Nephron (organoid): ENCODE data around the gene ME3.
A peak's percentile ranks its signal among the peaks of the same experiment; 100 is the strongest.

Source experiments
- H3K27ac Mint-ChIP-seq, 3 experiments: 2 replicates each; pipeline ENCODE4 v1.8.0; 2020; ENCODE audit warnings: mixed read lengths in 3 of 3, mild to moderate bottlenecking in 2 of 3, moderate library complexity in 1 of 3
- H3K27me3 Mint-ChIP-seq: 2 replicates; pipeline ENCODE4 v1.8.0; 2021; ENCODE audit warnings: low read depth, mild to moderate bottlenecking, moderate library complexity, mixed read lengths
- H3K36me3 Mint-ChIP-seq: 2 replicates; pipeline ENCODE4 v1.8.0; 2020; ENCODE audit warnings: low read depth, mixed read lengths
- H3K4me1 Mint-ChIP-seq: 2 replicates; pipeline ENCODE4 v1.8.0; 2020; ENCODE audit warnings: mixed read lengths
- H3K4me3 Mint-ChIP-seq, 3 experiments: 2 replicates each; pipeline ENCODE4 v1.8.0; 2020; ENCODE audit warnings: mild to moderate bottlenecking in 3 of 3, mixed read lengths in 3 of 3, moderate library complexity in 2 of 3
- H3K9me3 Mint-ChIP-seq: 2 replicates; pipeline ENCODE4 v1.8.0; 2020; ENCODE audit warnings: mixed read lengths
- CTCF ChIP-seq, 3 experiments: fragments of 200-600 bp; sonication (generic); IDR thresholded peaks; one replicate each; pipeline ENCODE4 v1.5.0; 2021; ENCODE audit warnings: antibody characterized with exemption in 3 of 3; ENCODE audit not compliant: unreplicated experiment in 3 of 3

Gene ME3

GRCh38 chr11:86579406-86579731 is 93.0 kb downstream of the ME3 start:
- no peaks in the 10 kb centered on the region for H3K36me3 Mint-ChIP-seq
- peaks cover 65% of the 10 kb centered on the region for H3K4me1 Mint-ChIP-seq
- H3K4me3 Mint-ChIP-seq: no peak overlapping the region
- peaks cover 1% of the 10 kb centered on the region for H3K9me3 Mint-ChIP-seq
- H3K27me3 Mint-ChIP-seq: peaks cover 5% of the 10 kb centered on the region
- TF ChIP-seq CTCF (IDR thresholded peaks at IDR 0.05; ENCODE audit: unreplicated experiment in 3 of 3): no peak
- peak overlapping the region in 2 of 3 experiments; percentile 47 to 72 for H3K27ac Mint-ChIP-seq

DNA sequence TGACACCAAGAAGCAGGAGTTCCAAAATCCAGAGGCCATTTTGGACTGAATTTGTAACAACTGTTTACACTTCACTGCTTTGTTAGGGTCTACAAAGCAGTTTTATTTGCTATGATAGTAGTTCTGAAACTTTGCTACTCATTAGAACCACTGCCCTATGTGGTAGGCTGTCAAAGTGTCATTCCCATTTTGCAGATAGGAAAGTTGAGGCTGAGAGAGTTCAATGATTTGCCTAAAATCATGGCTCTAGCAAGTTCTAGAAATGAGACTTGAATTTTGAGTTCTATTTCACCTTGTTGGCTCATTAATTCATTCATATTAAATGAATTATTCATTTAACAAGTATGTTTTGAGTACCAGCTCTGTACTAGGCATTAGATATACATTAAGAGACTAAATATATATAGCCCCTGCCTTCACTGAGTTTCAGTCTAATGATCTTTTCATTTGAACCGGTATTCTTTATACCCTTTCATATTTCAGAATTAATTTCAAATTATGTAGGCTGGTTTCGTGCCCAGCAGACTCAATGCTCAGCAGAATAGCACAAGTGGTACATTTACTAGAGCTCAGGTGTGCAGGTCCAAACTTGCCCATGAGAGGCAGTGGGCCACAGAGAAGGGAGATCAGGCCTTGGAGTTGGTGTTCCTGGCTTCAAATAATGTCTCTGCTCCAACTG is 93.5 kb downstream of the ME3 start:
- H3K9me3 Mint-ChIP-seq: peaks cover 2% of the 10 kb centered on the region
- no peak overlapping the region for H3K4me3 Mint-ChIP-seq

DNA sequence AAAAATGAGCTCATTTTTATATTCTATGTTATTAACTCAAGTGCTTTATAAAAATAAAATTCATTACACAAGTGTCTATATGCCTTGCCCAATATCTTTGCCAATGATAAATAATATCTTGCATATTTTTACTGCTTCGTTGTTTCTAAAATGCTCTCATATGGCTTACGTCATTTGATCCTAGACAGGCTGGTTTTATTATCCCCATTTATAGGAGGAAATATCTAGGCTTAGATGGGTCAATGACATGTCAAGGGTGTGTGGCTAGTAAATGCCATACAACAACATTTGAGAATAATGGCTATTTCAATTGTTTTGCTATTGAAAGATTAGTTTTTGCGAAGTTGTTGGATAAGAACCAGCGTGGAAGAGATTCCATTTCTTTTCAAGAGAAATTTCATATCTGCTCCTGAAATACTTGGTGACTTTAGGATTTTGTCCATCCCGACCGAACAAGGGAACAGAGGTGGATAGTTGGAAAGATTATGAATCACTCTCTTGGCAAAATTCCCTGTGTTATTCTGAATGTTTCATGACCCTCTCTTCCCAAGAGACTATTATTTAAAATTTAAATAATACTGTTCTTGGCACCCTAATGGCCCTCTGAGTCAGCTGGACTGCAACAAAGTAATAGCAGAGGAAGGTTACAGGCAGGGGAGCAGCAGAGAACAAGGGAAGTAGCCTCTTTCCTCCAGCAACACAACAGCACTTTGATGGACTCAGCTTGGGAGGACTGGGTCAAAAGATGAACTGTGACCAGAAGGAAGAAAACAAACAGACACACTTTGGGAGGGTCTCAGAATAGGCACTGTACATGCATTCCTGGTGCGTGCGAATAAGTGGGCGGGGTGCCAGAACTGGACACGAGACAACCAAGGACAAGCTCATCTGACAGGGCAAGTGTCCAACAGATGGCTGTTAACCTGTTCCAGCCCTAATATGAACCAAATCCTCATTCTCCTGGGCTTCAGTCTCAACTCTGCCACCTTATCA is 94.5 kb downstream of the ME3 start:
- Mint-ChIP-seq H3K9me3 (peaks cover 2% of the 10 kb centered on the region), H3K4me1 (peaks cover 66% of the 10 kb centered on the region), H3K27me3 (peaks cover 7% of the 10 kb centered on the region), H3K4me3 (peak overlapping the region in 1 of 3 experiments; percentile 18), H3K27ac (peak overlapping the region; percentile 80 to 95 (median 80)), H3K36me3 (no peaks in the 10 kb centered on the region)
- no peak for TF ChIP-seq CTCF (IDR thresholded peaks at IDR 0.05; ENCODE audit: unreplicated experiment in 3 of 3)

More for the DNA sequence above, 93.5 kb downstream of the ME3 start:
- TF ChIP-seq CTCF (IDR thresholded peaks at IDR 0.05; ENCODE audit: unreplicated experiment in 3 of 3): no peak
- Mint-ChIP-seq H3K4me1 (peaks cover 67% of the 10 kb centered on the region), H3K36me3 (no peaks in the 10 kb centered on the region), H3K27ac (peak overlapping the region; percentile 80 to 95 (median 80)), H3K27me3 (peaks cover 7% of the 10 kb centered on the region)

DNA sequence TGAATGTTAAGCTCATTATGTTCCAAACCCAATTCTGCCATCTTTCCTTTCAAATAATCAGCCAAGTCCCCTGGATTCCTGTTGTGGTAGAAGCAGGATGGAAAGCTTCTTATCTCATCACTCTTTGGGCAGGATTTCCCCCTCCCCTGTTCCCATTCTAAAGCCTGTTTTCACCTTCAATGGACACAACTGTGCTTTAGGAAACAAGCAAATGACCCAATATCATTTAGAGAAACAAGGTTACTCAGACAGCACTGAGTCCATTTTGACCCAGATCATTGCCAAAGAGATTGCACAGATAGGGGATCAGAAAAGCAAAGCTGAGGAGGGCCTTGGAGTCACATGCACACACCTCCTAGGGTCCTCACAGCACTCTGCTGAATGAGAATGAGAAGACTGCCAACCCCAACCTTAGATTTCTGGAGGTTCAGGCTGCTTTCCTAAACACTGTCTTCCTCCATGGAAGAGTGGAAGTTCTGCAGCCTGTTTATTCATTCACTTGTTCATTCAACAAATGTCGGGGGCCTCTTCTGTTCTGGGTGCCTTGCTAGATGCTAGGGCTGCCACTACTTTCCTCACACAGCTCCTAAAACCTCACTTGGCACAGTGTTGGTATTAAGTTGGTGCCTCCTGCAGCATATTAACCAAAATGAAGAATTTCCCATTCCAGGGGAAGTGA is 95.3 kb downstream of the ME3 start:
- Mint-ChIP-seq H3K27ac (peak overlapping the region; percentile 80 to 95 (median 80)), H3K4me1 (peaks cover 62% of the 10 kb centered on the region), H3K36me3 (no peaks in the 10 kb centered on the region), H3K9me3 (peaks cover 2% of the 10 kb centered on the region), H3K4me3 (no peak overlapping the region), H3K27me3 (peaks cover 7% of the 10 kb centered on the region)
- TF ChIP-seq CTCF (IDR thresholded peaks at IDR 0.05; ENCODE audit: unreplicated experiment in 3 of 3): no peak

- H3K27me3 Mint-ChIP-seq: peaks cover 11% of the 10 kb centered on the region
- no peak for TF ChIP-seq CTCF (IDR thresholded peaks at IDR 0.05; ENCODE audit: unreplicated experiment in 3 of 3)
- peaks cover 4% of the 10 kb centered on the region for H3K9me3 Mint-ChIP-seq
- peak overlapping the region; percentile 7 to 80 (median 27) for H3K27ac Mint-ChIP-seq
- peaks cover 53% of the 10 kb centered on the region for H3K4me1 Mint-ChIP-seq
- H3K4me3 Mint-ChIP-seq: peak overlapping the region in 1 of 3 experiments; percentile 13
- H3K36me3 Mint-ChIP-seq: no peaks in the 10 kb centered on the region
These were observed 96.5 kb downstream of the ME3 start for GRCh38 chr11:86575927-86576326.
